GM12878 (cell line): ENCODE results near the gene LTB4R2. TPM values are rescaled to one million over a fixed set of nuclear protein-coding genes. Genes with fewer than 3 reads are reported as not detected.
A peak's percentile ranks its signal among the peaks of the same experiment; 100 is the strongest.

Experiments
- ATAC-seq: fragments of 200-7000 bp; cut with Tn5 transposase; 3 replicates; pipeline ENCODE4 v1.9.1; 2020; ENCODE audit warnings: mild to moderate bottlenecking, moderate library complexity
- BruUV-seq: library from RNA; stranded (reverse); fragments of 400-500 nt; replicated peaks from 2 replicates; lab custom pipeline; 2021; lab: Mats Ljungman, UMichigan
- CTCF ChIA-PET: fragments of 300-600 bp; sonication (Branson Sonifier 250); formaldehyde crosslinking; extraction: SDS; loops from one replicate; lab custom pipeline; 2021; ENCODE audit warnings: inconsistent platforms; lab: Yijun Ruan, JAX
- POLR2A ChIA-PET: fragments of 350-600 bp; formaldehyde crosslinking; extraction: SDS; loops from one replicate; lab custom pipeline; 2021; ENCODE audit warnings: inconsistent platforms; lab: Charles Lee
- RAD21 ChIA-PET: fragments of 300-600 bp; sonication (Branson Sonifier 250); formaldehyde crosslinking; loops from one replicate; lab custom pipeline; 2023; ENCODE audit warnings: antibody characterized with exemption; ENCODE audit not compliant: unreplicated experiment; lab: Charles Lee
- SMC1A ChIA-PET: fragments of 300-600 bp; sonication (Branson Sonifier 250); formaldehyde crosslinking; loops from one replicate; lab custom pipeline; 2023; ENCODE audit not compliant: unreplicated experiment, uncharacterized antibody; lab: Charles Lee
- DNase-seq: peaks from one replicate; pipeline ENCODE4 v3.0.0-alpha.2; 2011; ENCODE audit warnings: low read depth, low spot score
- FAIRE-seq: peaks from 3 replicates; lab custom pipeline; 2011; peaks lifted over from hg19 to GRCh38; lab: Jason Lieb, UNC
- H2AFZ ChIP-seq: 2 replicates; pipeline ENCODE4 v1.6.0; 2011; ENCODE audit warnings: low read depth, low read length, control low read depth; ENCODE audit not compliant: control insufficient read depth
- H3K27ac ChIP-seq: 2 replicates; pipeline ENCODE4 v1.5.1; 2011; ENCODE audit warnings: control low read depth; ENCODE audit not compliant: control insufficient read depth, insufficient read depth
- H3K27me3 ChIP-seq, 2 experiments: replicated peaks in 1 of 2; 2 replicates each; pipeline versions ENCODE4 v1.6.0 to v1.6.1; 2011; ENCODE audit warnings: low read length in 1 of 2; ENCODE audit not compliant: control insufficient read depth in 2 of 2, insufficient read depth in 2 of 2
- H3K36me3 ChIP-seq, 2 experiments: 2 replicates each; pipeline ENCODE4 v1.5.1; 2011; ENCODE audit warnings: low read length in 1 of 2; ENCODE audit not compliant: control insufficient read depth in 2 of 2, insufficient read depth in 2 of 2
- H3K4me1 ChIP-seq: 2 replicates; pipeline ENCODE4 v1.6.1; 2011; ENCODE audit warnings: mild to moderate bottlenecking, low read length, moderate library complexity, mixed read lengths; ENCODE audit not compliant: control insufficient read depth, insufficient read depth
- H3K4me2 ChIP-seq: 2 replicates; pipeline ENCODE4 v1.6.0; 2011; ENCODE audit warnings: control low read depth; ENCODE audit not compliant: control insufficient read depth, insufficient read depth
- H3K4me3 ChIP-seq: fragments of 200-600 bp; sonication (generic); 2 replicates; pipeline ENCODE4 v1.5.1; 2016
- H3K79me2 ChIP-seq: 2 replicates; pipeline ENCODE4 v1.6.0; 2011; ENCODE audit warnings: low read length; ENCODE audit not compliant: control insufficient read depth, insufficient read depth
- H3K9ac ChIP-seq: 2 replicates; pipeline ENCODE4 v1.8.0; 2011; ENCODE audit warnings: low read length, control low read depth, mixed read lengths; ENCODE audit not compliant: control insufficient read depth, insufficient read depth
- H3K9me3 ChIP-seq: replicated peaks from 3 replicates; pipeline ENCODE4 v1.5.1; 2011; ENCODE audit warnings: mild to moderate bottlenecking, low read length; ENCODE audit not compliant: control insufficient read depth, insufficient read depth
- H4K20me1 ChIP-seq: 2 replicates; pipeline ENCODE4 v1.6.0; 2011; ENCODE audit not compliant: control insufficient read depth, insufficient read depth
- JUNB ChIP-seq: IDR thresholded peaks from 2 replicates; pipeline ENCODE4 v1.6.1; 2016; ENCODE audit warnings: antibody characterized with exemption, mild to moderate bottlenecking
- MYB ChIP-seq: fragments of 150-350 bp; IDR thresholded peaks from 2 replicates; pipeline ENCODE4 v1.6.1; 2014; ENCODE audit warnings: mild to moderate bottlenecking, low read depth, low read length, borderline replicate concordance
- STAT3 ChIP-seq: IDR thresholded peaks from 2 replicates; pipeline ENCODE4 v1.6.1; 2011; ENCODE audit warnings: low read depth, low read length, improper control_type of control experiment
- ZBED1 ChIP-seq: IDR thresholded peaks from 2 replicates; pipeline ENCODE4 v1.6.1; 2016; ENCODE audit warnings: borderline replicate concordance
- WGBS: methylation state at CpG from one replicate; pipeline ENCODE4 v1.1.6; 2016; ENCODE audit warnings: low lambda C conversion rate; ENCODE audit not compliant: insufficient replicate concordance, insufficient coverage; ENCODE audit errors: missing lambda C conversion rate; 5-methylcytosine and 5-hydroxymethylcytosine counted together
- in situ Hi-C: fragments of 300-500 bp; cut with MboI; formaldehyde crosslinking; loops from 9 replicates; pipeline ENCODE4 v1.14.3; 2018; ENCODE audit warnings: mixed read lengths
- intact Hi-C: fragments of 100-400 bp; cut with micrococcal nuclease; formaldehyde crosslinking; loops from one replicate; pipeline ENCODE4 v1.14.2; 2022; ENCODE audit not compliant: unreplicated experiment
- polyA plus RNA-seq, 11 experiments: library from polyadenylated mRNA; depleted of rRNA in 4 of 11; unstranded in 6 of 11; stranded (reverse) in 5 of 11; fragments of >200 nt; fragmentation: Nextera tagmentation in 4 of 11; fragmentation: Illumina TruSeq in 1 of 11; extraction: Ambion mirVana in 4 of 11; extraction: Trizol in 1 of 11; gene quantifications; 1 replicate in 1 of 11; 2 replicates in 10 of 11; pipeline versions ENCODE4 v1.2.1 to v1.2.3, GENCODE V29; 2011 to 2016; ENCODE audit warnings: inconsistent platforms in 2 of 11, missing spikeins in 2 of 11, low read depth in 1 of 11
- total RNA-seq, 4 experiments: library from RNA; depleted of rRNA in 3 of 4; stranded (reverse); fragments of >200 nt in 3 of 4; fragmentation: Illumina TruSeq in 1 of 4; extraction: Trizol in 1 of 4; gene quantifications; 2 replicates each; pipeline versions ENCODE4 v1.2.1 to v1.2.3, GENCODE V29; 2013 to 2021
- TF ChIP-seq, protein P1 (sequence below): fragments of 450-650 bp; IDR thresholded peaks from 2 replicates; pipeline ENCODE4 v1.6.1; 2017; ENCODE audit warnings: mild to moderate bottlenecking, low read depth, inconsistent platforms; ENCODE audit not compliant: poor library complexity, severe bottlenecking

LTB4R2 gene
- total and polyA plus RNA-seq, 10 of the 15 experiments (the other 5 are each of a cell fraction or from before 2014, with no cell fraction given), result 0.06 to 16.0 (median 2.6) TPM

DNA sequence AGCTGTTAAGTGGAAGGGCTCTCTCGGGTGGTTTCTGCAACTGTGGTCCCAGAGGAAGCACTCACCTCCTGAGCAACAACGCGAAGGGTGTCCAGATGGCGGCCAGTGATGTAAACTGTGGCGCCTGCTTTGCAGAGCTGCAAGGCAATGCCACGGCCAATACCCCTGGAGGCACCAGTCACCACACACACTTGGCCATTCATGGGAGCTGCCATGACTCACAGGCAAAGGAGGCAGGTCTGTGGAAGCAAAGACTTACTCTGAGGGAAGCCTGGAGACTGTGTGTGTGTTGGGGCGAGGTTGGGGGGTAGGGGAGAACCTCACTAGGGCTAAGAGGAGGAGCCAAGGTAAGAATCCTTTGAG lies 11.1 kb upstream of the LTB4R2 start:
- POLR2A ChIA-PET, result interaction anchor here (1.1 to 9.0 kb wide), 7 partner anchors 9 to 138 kb away, joined by 3 to 118 read pairs (median 7); partner anchors contain the start of genes CIDEB, IRF9, MDP1 and TINF2
- no peak for TF ChIP-seq STAT3
- TF ChIP-seq MYB, result no peak
- TF ChIP-seq ZBED1, result no peak
- TF ChIP-seq JUNB, result no peak
- TF ChIP-seq, protein P1, sequence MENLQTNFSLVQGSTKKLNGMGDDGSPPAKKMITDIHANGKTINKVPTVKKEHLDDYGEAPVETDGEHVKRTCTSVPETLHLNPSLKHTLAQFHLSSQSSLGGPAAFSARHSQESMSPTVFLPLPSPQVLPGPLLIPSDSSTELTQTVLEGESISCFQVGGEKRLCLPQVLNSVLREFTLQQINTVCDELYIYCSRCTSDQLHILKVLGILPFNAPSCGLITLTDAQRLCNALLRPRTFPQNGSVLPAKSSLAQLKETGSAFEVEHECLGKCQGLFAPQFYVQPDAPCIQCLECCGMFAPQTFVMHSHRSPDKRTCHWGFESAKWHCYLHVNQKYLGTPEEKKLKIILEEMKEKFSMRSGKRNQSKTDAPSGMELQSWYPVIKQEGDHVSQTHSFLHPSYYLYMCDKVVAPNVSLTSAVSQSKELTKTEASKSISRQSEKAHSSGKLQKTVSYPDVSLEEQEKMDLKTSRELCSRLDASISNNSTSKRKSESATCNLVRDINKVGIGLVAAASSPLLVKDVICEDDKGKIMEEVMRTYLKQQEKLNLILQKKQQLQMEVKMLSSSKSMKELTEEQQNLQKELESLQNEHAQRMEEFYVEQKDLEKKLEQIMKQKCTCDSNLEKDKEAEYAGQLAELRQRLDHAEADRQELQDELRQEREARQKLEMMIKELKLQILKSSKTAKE, result no peak
- TF ChIP-seq, all 136 proteins: peak for 0
- WGBS, result 24% methylated on average over 7 of the region's 7 CpGs
- H3K9me3 ChIP-seq, result no peaks in the 10 kb centered on the region
- CTCF ChIA-PET, result interaction anchor here (0.7 to 13.4 kb wide), 10 partner anchors 9 to 241 kb away, joined by 3 to 368 read pairs (median 18); partner anchors contain the start of genes CIDEB, LTB4R, LTB4R2 and MDP1
- H3K4me3 ChIP-seq, result peak overlapping the region; percentile 96
- in situ Hi-C loops, result loop anchor here (5.0 kb wide), 1 partner anchor 57 kb away; the partner anchor contains the start of gene TINF2
- no peak for DNase-seq
- no TSS peak for BruUV-seq
- H3K79me2 ChIP-seq, result peaks cover 23% of the 10 kb centered on the region
- H2AFZ ChIP-seq, result no peak overlapping the region
- intact Hi-C loops, result loop anchor here (5.0 kb wide), 2 partner anchors 152 to 207 kb away; partner anchors contain the start of genes PCK2, PSME2 and RNF31
- H3K27ac ChIP-seq, result peak overlapping the region; percentile 51
- peak; percentile 5; the same call in 2 of the 3 replicates for ATAC-seq
- H4K20me1 ChIP-seq, result no peaks in the 10 kb centered on the region
- RAD21 ChIA-PET, result interaction anchor here (1.0 to 7.8 kb wide), 10 partner anchors 9 to 241 kb away, joined by 3 to 231 read pairs (median 5); partner anchors contain the start of genes CIDEB, IPO4, RABGGTA and TINF2
- FAIRE-seq, result no peak
- H3K4me2 ChIP-seq, result peak overlapping the region; percentile 92
- H3K4me1 ChIP-seq, result peaks cover 25% of the 10 kb centered on the region
- H3K9ac ChIP-seq, result peak overlapping the region; percentile 74
- SMC1A ChIA-PET, result interaction anchor here (1.0 to 10.1 kb wide), 10 partner anchors 8 to 190 kb away, joined by 3 to 201 read pairs (median 16); partner anchors contain the start of genes CIDEB, IRF9, MDP1 and RABGGTA
- no peaks in the 10 kb centered on the region for H3K27me3 ChIP-seq
- peaks cover 10 to 30% of the 10 kb centered on the region in 2 experiments for H3K36me3 ChIP-seq
